ENCODE measurements around the gene GPC1. TPM values are rescaled to one million over a fixed set of nuclear protein-coding genes. Genes with fewer than 3 reads are reported as not detected.

GPC1 gene
- total RNA-seq, 1 donor from 2014 or later: 4.5 TPM

DNA sequence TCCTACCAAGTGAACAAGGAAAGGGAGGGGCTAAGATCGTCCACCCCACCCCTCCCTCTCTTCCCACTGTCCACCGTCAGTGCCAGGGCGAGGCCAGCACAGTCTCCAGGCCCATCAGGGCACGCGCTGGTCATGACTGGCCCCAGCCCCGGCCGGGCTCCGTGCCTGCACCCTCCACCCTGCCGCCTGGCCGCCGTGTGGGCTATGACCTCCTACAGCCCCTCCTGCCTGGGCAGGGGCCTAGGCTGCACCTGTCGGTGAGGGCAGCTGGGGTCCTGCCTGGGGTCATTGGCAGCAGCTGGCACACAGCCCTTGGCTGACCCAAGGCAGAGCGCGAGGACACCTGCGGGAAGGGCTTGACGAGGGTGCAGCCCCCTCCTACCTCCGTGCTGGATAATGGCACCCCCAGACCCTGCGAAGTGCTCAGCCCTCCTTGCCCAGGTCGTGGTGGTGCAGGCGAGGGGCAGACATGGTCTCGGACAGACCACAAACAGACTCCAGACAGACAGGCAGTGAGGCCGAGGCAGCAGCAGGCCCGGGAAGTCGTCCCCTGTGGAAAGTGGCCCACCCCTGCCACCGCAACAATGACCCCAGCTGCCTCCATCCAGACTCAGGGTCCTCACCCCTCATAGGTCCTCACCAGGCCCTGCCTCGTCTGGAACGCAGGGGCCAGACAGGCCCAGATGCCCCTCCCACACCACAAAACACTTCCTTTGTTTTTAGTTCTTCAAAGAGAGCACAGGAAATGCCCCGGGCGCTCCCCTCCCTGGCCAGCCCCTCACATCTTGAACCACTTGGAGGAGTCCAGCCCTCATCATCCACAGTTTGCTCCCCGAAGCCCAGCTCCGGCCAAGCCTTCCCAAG, 43.1 kb upstream of the GPC1 start:
- DNase-seq (ENCODE audit: low spot score): no peak
- TF ChIP-seq, protein P1, sequence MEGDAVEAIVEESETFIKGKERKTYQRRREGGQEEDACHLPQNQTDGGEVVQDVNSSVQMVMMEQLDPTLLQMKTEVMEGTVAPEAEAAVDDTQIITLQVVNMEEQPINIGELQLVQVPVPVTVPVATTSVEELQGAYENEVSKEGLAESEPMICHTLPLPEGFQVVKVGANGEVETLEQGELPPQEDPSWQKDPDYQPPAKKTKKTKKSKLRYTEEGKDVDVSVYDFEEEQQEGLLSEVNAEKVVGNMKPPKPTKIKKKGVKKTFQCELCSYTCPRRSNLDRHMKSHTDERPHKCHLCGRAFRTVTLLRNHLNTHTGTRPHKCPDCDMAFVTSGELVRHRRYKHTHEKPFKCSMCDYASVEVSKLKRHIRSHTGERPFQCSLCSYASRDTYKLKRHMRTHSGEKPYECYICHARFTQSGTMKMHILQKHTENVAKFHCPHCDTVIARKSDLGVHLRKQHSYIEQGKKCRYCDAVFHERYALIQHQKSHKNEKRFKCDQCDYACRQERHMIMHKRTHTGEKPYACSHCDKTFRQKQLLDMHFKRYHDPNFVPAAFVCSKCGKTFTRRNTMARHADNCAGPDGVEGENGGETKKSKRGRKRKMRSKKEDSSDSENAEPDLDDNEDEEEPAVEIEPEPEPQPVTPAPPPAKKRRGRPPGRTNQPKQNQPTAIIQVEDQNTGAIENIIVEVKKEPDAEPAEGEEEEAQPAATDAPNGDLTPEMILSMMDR (IDR thresholded peaks at IDR 0.05; ENCODE audit: unreplicated experiment): no peak
- Mint-ChIP-seq H3K27me3 (ENCODE audit: unreplicated experiment) (peaks cover 10% of the 10 kb centered on the region), H3K4me3 (ENCODE audit: unreplicated experiment) (no peak overlapping the region), H3K36me3 (ENCODE audit: low read depth, unreplicated experiment) (no peaks in the 10 kb centered on the region), H3K27ac (ENCODE audit: unreplicated experiment) (no peak overlapping the region), H3K9me3 (ENCODE audit: unreplicated experiment) (no peaks in the 10 kb centered on the region), H3K4me1 (ENCODE audit: unreplicated experiment) (peaks cover 7% of the 10 kb centered on the region)

DNA sequence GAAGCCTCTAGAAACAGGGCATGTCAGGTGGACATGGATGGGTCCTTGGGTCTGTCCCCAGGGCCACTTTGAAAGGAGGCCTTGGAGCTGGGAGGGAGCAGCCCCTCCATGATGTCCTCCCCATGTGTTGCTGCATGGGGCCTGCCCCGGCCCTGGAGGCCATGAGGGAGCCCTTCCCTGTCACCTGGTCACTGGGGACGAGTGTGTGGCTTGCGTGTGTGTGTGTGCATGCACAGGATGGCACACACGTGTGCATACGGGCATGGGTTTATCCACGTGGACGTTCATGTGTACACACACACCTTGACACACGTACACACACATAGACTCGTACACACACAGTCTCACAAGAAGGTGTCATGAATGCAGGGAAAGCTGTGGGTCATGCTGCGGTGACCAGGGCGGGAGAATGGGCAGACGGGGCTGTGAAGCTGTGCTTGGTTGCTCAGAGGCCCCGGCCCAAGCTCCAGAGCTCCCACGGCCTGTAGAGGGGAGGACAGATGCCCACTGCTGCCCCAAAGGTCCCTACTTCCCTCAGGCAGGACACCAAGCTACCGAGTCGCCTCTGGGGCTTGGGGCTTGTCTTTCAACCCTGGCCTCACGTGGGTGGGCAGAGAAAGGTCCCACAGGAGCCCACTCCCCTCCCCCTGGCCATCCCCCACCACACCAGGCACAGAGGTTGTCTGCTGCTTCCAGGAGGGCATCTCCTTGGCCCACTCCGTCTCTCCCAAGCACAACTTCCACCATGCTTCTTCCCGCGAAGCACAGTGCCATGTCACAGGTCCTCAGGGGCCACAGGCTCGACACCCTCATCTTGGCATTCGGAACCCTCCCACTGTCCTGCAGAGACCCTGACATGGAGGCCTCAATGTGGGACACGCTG, 42.3 kb upstream of the GPC1 start:
- Mint-ChIP-seq H3K4me3 (ENCODE audit: unreplicated experiment) (no peak overlapping the region), H3K27ac (ENCODE audit: unreplicated experiment) (no peak overlapping the region), H3K27me3 (ENCODE audit: unreplicated experiment) (peaks cover 10% of the 10 kb centered on the region), H3K36me3 (ENCODE audit: low read depth, unreplicated experiment) (no peaks in the 10 kb centered on the region), H3K4me1 (ENCODE audit: unreplicated experiment) (peaks cover 7% of the 10 kb centered on the region), H3K9me3 (ENCODE audit: unreplicated experiment) (no peaks in the 10 kb centered on the region)
- DNase-seq (ENCODE audit: low spot score): no peak
- TF ChIP-seq, protein P1 (IDR thresholded peaks at IDR 0.05; ENCODE audit: unreplicated experiment): no peak

DNA sequence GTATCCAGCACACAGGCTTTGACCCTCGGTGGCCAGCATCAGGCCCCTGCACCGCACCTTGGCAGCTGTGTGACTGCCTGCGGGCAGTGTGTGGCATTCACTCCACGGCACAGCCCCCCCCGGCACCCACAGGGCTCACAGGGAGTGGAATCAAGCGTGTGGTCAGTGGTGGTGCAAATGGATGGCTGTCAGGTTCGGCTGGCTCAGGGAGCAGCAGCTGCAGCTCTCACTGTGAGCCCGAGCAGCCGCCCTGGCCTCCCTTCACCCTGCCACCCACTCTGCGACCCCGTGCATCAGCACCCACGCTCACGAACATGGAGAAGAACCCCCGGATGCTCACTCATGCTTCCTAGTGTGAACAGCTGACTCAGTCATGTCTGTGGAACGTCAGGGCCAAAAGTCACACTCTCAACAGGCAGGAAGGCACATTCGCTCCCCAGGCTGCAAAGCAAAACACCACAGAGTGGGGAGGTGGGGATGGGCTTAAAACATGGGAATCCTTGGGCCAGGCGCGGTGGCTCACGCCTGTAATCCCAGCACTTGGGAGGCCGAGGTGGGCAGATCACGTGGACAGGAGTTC, 41.5 kb upstream of the GPC1 start:
- Mint-ChIP-seq H3K27me3 (ENCODE audit: unreplicated experiment) (peaks cover 9% of the 10 kb centered on the region), H3K27ac (ENCODE audit: unreplicated experiment) (no peak overlapping the region), H3K9me3 (ENCODE audit: unreplicated experiment) (no peaks in the 10 kb centered on the region), H3K4me3 (ENCODE audit: unreplicated experiment) (no peak overlapping the region), H3K36me3 (ENCODE audit: low read depth, unreplicated experiment) (no peaks in the 10 kb centered on the region), H3K4me1 (ENCODE audit: unreplicated experiment) (peaks cover 7% of the 10 kb centered on the region)
- no peak for DNase-seq (ENCODE audit: low spot score)
- TF ChIP-seq, protein P1 (IDR thresholded peaks at IDR 0.05; ENCODE audit: unreplicated experiment): no peak

DNA sequence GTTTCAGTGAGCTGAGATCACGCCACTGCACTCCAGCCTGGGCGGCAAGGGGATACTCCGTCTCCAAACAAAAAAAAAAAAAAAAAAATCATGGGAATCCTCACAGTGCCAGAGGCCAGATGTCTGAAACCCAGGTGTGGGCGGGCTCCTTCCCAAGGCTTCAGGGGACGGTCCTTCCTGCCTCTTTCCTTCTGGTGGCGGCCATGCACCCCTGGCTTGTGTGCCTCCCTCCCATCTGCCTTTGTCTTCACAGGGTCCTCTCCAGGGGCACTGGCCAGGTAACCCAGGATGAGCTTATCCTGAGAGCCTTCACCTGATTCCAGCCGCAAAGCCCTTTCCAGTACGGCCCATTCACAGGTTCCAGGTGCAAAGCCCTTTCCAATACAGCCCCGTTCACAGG, 40.9 kb upstream of the GPC1 start:
- Mint-ChIP-seq H3K9me3 (ENCODE audit: unreplicated experiment) (no peaks in the 10 kb centered on the region), H3K4me1 (ENCODE audit: unreplicated experiment) (peaks cover 7% of the 10 kb centered on the region), H3K4me3 (ENCODE audit: unreplicated experiment) (no peak overlapping the region), H3K36me3 (ENCODE audit: low read depth, unreplicated experiment) (no peaks in the 10 kb centered on the region), H3K27me3 (ENCODE audit: unreplicated experiment) (peaks cover 8% of the 10 kb centered on the region), H3K27ac (ENCODE audit: unreplicated experiment) (no peak overlapping the region)
- TF ChIP-seq, protein P1 (IDR thresholded peaks at IDR 0.05; ENCODE audit: unreplicated experiment): no peak
- DNase-seq (ENCODE audit: low spot score): no peak
